Keratinocyte (primary cell): ENCODE results near the gene CIT.

Source experiments
- EZH2 ChIP-seq: IDR thresholded peaks from one replicate; pipeline ENCODE4 v1.6.1; 2012; ENCODE audit warnings: inconsistent platforms, mild to moderate bottlenecking, low read length, moderate library complexity
- TF ChIP-seq, protein P1 (sequence below), 3 experiments: IDR thresholded peaks in 1 of 3; conservative IDR thresholded peaks in 1 of 3; optimal IDR thresholded peaks in 1 of 3; 2 replicates in 2 of 3; 3 replicates in 1 of 3; pipeline versions ENCODE3 to v1.5.1; 2011; ENCODE audit warnings: low read length in 3 of 3, mild to moderate bottlenecking in 3 of 3, moderate library complexity in 2 of 3, control low read depth in 1 of 3, inconsistent platforms in 1 of 3; ENCODE audit not compliant: insufficient read depth in 2 of 3; ENCODE audit errors: extremely low read depth in 1 of 3

DNA sequence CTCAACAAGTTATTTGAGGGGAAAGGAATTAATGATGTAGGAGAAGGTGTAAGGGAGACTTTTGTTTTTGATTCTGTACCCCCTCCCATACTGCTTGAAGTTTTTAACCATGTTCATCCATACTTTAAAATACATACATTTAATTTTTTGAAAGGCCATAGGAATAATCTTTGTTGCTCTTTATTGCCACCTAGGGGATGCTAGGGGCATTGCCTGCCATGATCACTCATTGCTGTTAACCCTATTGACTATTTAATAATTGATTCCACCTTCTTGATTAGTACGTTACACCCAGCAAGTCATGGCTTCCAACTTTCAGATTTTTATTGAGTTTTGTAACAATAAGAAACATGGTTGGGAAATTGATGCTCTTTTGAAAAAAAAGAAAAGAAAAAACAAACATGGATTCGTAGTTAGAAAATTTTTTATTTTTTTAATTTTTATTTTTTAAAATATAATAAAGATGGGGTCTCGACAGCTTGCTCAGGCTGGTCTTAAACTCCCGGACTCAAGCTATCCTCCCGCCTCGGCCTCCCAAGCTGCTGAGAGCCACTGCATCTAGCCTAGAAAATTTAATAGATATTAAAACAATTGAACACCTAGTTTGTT, 217.7 kb downstream of the CIT start:
- TF ChIP-seq, protein P1, sequence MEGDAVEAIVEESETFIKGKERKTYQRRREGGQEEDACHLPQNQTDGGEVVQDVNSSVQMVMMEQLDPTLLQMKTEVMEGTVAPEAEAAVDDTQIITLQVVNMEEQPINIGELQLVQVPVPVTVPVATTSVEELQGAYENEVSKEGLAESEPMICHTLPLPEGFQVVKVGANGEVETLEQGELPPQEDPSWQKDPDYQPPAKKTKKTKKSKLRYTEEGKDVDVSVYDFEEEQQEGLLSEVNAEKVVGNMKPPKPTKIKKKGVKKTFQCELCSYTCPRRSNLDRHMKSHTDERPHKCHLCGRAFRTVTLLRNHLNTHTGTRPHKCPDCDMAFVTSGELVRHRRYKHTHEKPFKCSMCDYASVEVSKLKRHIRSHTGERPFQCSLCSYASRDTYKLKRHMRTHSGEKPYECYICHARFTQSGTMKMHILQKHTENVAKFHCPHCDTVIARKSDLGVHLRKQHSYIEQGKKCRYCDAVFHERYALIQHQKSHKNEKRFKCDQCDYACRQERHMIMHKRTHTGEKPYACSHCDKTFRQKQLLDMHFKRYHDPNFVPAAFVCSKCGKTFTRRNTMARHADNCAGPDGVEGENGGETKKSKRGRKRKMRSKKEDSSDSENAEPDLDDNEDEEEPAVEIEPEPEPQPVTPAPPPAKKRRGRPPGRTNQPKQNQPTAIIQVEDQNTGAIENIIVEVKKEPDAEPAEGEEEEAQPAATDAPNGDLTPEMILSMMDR (optimal IDR thresholded peaks at IDR 0.05 in 1 of 3, IDR thresholded peaks at IDR 0.05 in 1 of 3, conservative IDR thresholded peaks at IDR 0.05 in 1 of 3; ENCODE audit: extremely low read depth in 1 of 3, insufficient read depth in 2 of 3, low read length in 3 of 3), result peak; percentile 33 to 81 (median 78)
- TF ChIP-seq EZH2, result no peak
